Kidney (tissue), 14 donors: ENCODE results near the gene EMC10. TPM values are rescaled to one million over a fixed set of nuclear protein-coding genes. Genes with fewer than 3 reads are reported as not detected.

Experiments
- DNase-seq, 5 donors: peaks; one replicate each; pipeline ENCODE4 v3.0.0-alpha.2; 2013 to 2020
- FAIRE-seq: peaks from 2 replicates; lab custom pipeline; 2012; peaks lifted over from hg19 to GRCh38; lab: Jason Lieb, UNC
- H3K27ac ChIP-seq, 2 donors: one replicate each; pipeline ENCODE4 v1.7.0; 2013; ENCODE audit warnings: low read depth in 2 of 2, low read length in 2 of 2, inconsistent platforms in 1 of 2
- H3K27me3 ChIP-seq: one replicate; pipeline ENCODE4 v1.7.1; 2013; ENCODE audit warnings: low read length, inconsistent platforms; ENCODE audit not compliant: control insufficient read depth, insufficient read depth
- H3K36me3 ChIP-seq, 3 donors: one replicate each; pipeline versions ENCODE4 v1.7.0 to v1.7.1; 2013; ENCODE audit warnings: low read length in 3 of 3, control low read depth in 1 of 3, inconsistent platforms in 1 of 3; ENCODE audit not compliant: insufficient read depth in 3 of 3, control insufficient read depth in 2 of 3
- H3K4me1 ChIP-seq, 3 donors: one replicate each; pipeline versions ENCODE4 v1.7.0 to v1.7.1; 2013; ENCODE audit warnings: low read length in 3 of 3, inconsistent platforms in 1 of 3, low read depth in 1 of 3; ENCODE audit not compliant: control insufficient read depth in 2 of 3, insufficient read depth in 2 of 3
- H3K4me3 ChIP-seq, 3 donors: one replicate each; pipeline versions ENCODE4 v1.7.0 to v1.8.1; 2013; ENCODE audit warnings: low read length in 3 of 3, control low read depth in 1 of 3, inconsistent platforms in 1 of 3
- H3K9ac ChIP-seq, 3 donors: one replicate each; pipeline versions ENCODE4 v1.7.0 to v1.7.1; 2013; ENCODE audit warnings: low read length in 3 of 3, control low read depth in 1 of 3, inconsistent platforms in 1 of 3
- H3K9me3 ChIP-seq, 3 donors: one replicate each; pipeline versions ENCODE4 v1.7.0 to v1.7.1; 2013; ENCODE audit warnings: low read length in 3 of 3, control low read depth in 1 of 3, inconsistent platforms in 1 of 3; ENCODE audit not compliant: control insufficient read depth in 2 of 3, insufficient read depth in 1 of 3
- CTCF ChIP-seq: IDR thresholded peaks from 3 replicates; pipeline ENCODE4 v1.5.1; 2012; ENCODE audit warnings: mild to moderate bottlenecking, moderate library complexity, borderline replicate concordance; ENCODE audit not compliant: insufficient read depth; ENCODE audit errors: extremely low read depth
- intact Hi-C: fragments of 100-400 bp; cut with DNase I; formaldehyde crosslinking; loops from one replicate; pipeline ENCODE4 v1.11.1; 2022
- polyA plus RNA-seq: library from polyadenylated mRNA; stranded (reverse); fragments of 350-450 nt; fragmentation: Illumina TruSeq; extraction: RNeasy Lipid Tissue Mini Kit (QIAGEN cat#74804); gene quantifications from one replicate; pipeline ENCODE4 v1.2.3, GENCODE V29; 2014; ENCODE audit warnings: low read depth, low replicate concordance; ENCODE audit not compliant: insufficient read depth
- total RNA-seq: library from RNA; stranded (reverse); fragmentation: NEBNext Ultra II Directional; extraction: Animal tissue kit (Norgen Biotek cat#: 25700); gene quantifications from one replicate; pipeline ENCODE4 v1.2.1, GENCODE V29; 2021
- donor health status: control.
- donor health status: control.
- donor health status: control.
- donor health status: control.
- donor health status: control.
- donor health status: DM: yes; HTN: yes; CAD: no.
- donor health status: Normal renal cell carcinoma (clear cell type).

Gene EMC10
- total and polyA plus RNA-seq, 2 donors from 2014 or later: 184 to 199 TPM

GRCh38 chr19:50449236-50449899 lies 26.9 kb upstream of the EMC10 start:
- intact Hi-C loops: no loop called here
- no peak for FAIRE-seq

GRCh38 chr19:50450369-50451222 lies 25.7 kb upstream of the EMC10 start:
- Histone ChIP-seq H3K27ac (no peak overlapping the region), H3K4me1 (no peaks in the 10 kb centered on the region), H3K9me3 (no peaks in the 10 kb centered on the region), H3K36me3 (no peaks in the 10 kb centered on the region), H3K9ac (no peak overlapping the region), H3K27me3 (no peaks in the 10 kb centered on the region), H3K4me3 (no peak overlapping the region)
- FAIRE-seq (no peak), DNase-seq (no peak)
- intact Hi-C loops: no loop called here
- no peak for TF ChIP-seq CTCF

More at GRCh38 chr19:50449236-50449899, 26.9 kb upstream of the EMC10 start:
- DNase-seq: no peak
- no peaks in the 10 kb centered on the region for H3K9me3 ChIP-seq
- no peak overlapping the region for H3K27ac ChIP-seq
- no peaks in the 10 kb centered on the region for H3K27me3 ChIP-seq
- H3K4me3 ChIP-seq: no peak overlapping the region
- H3K9ac ChIP-seq: no peak overlapping the region
- TF ChIP-seq CTCF: no peak
- H3K4me1 ChIP-seq: no peaks in the 10 kb centered on the region
- no peaks in the 10 kb centered on the region for H3K36me3 ChIP-seq

- H3K36me3 ChIP-seq: no peaks in the 10 kb centered on the region
- H3K9ac ChIP-seq: no peak overlapping the region
- no peaks in the 10 kb centered on the region for H3K4me1 ChIP-seq
- no peaks in the 10 kb centered on the region for H3K27me3 ChIP-seq
- no peak for TF ChIP-seq CTCF
- FAIRE-seq: no peak
- H3K4me3 ChIP-seq: no peak overlapping the region
- H3K9me3 ChIP-seq: no peaks in the 10 kb centered on the region
- intact Hi-C loops: no loop called here
- no peak for DNase-seq
- H3K27ac ChIP-seq: no peak overlapping the region
Observed at GRCh38 chr19:50451223-50451534, 25.1 kb upstream of the EMC10 start.
